HG02970 (cell line): ENCODE data around the gene ATXN8OS.
"Not testable (repeated sequence)": the region's sequence is repeated elsewhere in the genome, so short reads cannot be mapped to it uniquely, and the experiment has no call there.

Experiments
- ATAC-seq: cut with Tn5 transposase; IDR thresholded peaks from one replicate; pipeline ENCODE4 v1.9.1; 2021; ENCODE audit warnings: mild to moderate bottlenecking, moderate library complexity, moderate number of reproducible peaks; ENCODE audit not compliant: unreplicated experiment, low FRiP score

The ATXN8OS gene

DNA sequence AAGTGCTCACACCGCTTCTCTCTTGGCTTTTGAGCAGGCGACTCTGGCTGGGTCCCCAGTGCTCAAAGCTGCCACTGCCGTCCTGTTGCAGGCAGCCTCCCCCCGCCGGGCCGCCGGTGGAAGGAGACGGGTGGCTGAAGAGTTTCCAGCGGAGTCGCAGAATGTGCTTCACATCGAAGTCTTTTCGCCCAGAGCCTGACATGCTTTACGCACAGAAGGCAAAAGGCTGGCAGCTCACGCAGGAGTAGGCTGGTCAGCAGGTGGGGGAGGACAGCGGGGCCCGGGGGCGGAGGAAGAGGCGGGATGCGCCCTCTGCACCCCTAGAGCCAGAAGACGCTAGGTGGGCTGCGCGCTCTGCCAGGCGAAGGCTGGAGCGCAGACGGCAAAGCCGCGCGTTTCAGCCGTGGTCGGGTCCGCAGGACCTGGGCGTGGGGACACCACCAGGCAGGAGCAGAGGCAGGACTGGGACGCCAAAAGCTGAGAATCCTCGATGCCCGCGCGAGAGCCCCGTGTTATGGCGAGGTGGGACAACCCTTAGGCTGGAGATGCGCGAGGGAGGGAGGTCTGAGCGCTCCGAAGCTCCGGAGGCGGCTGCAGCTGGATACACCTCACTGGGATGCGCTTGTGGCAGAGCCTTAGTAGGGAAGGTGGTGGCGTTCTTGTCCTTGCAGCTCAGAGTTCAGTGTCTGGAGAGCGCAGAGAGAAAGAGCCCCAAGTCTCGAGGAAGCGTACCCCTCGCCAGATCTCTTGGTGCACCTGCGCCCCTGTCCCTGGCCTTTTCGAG is at the start of gene ATXN8OS:
Gene ATXN8OS (plus strand): TSS at position 329 of the 784 bp plus-strand sequence.
- ATAC-seq = no peak

DNA sequence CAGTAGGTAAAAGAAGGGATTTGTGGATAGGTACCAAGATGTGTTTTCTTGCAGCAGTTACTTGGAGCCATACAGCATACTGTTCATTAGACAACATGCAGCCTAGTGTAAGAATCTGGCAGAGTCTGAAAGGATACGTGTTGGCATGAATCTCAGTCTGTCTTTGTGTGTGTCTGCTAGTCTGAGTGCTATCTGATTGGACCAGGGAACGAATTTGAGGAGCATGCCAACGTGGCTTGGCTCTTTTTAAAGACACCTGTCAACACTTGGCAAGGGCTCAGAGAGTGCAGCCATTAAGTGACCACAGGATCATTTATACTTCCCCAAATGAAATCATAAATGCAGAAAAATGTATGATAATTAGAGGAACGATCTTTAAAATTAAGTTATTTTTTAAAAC is 27.6 kb upstream of the ATXN8OS start:
- no peak for ATAC-seq

- ATAC-seq = no peak
Observed at GRCh38 chr13:70087247-70087646, 20.4 kb upstream of the ATXN8OS start.

DNA sequence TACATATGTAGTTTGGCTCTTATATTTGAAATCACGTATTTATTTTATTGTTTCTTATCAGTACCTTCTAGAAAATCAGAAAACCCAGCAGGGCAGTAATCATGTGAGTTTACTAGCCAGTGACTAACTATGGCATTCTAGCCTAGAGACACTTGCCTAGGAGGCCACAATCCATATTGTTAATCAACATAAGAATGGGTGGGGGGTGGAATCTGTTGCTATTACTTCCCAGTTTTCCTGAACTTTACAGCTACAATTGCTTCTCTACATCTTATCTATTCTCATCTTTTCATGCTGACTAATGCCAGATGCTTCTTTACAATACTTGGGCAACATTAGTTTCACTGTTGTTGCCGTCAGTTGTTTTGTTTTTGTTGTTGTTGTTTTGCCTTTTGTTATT is 18.7 kb upstream of the ATXN8OS start:
- ATAC-seq = no peak

DNA sequence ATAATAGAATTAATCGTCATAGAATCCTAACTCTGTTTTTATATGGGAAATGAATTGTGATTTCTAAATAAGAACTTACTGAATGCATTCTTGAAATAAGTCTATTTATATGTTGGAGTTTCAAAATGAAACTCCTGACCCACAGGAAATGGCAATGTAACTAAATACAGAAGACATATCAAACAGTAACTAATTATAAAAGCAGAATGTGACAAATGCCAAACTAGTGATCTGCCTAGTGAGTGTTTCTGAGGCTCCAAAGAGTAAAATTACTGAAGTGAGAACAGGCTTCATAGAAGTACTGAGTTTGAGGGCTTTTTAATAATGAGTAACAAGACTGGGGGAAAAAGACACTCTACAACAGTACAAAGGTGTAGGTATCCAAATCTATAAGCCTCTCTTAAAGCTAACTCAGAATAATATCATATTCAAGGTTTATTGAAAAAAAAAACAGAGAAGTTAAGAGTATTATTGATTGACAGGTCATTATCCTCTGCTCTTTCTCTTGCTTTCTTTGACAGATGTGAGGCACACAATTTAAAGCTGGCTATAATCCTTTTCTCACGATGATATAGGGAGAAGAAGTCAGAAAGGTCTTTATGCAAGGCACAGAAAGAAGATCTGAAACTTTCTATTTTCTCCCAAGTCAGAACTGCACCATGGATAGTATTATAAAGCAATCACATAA is 17.4 kb upstream of the ATXN8OS start:
- peak; percentile 84 for ATAC-seq

GRCh38 chr13:70098669-70099068 is 9.0 kb upstream of the ATXN8OS start:
- ATAC-seq = no peak

GRCh38 chr13:70104481-70104880 is 3.1 kb upstream of the ATXN8OS start:
- no peak for ATAC-seq

DNA sequence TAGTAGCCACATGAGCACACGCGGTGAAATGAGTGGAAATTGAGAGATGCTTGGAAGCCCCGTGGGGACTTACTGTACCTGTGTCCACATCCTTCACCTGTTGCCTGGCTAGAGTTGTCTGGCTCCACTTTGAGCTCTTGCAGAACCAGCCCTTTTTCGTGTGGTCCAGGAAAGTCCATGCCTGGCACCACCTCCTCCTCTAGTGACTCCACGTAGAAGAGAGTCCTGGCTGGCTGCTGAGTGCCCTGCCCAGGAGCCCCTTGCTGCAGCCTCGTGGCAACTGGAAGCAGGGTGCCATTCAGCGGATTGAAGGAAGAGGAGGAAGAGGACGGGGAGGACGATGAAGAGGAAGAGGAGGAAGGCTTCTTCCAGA is 515 bp upstream of the ATXN8OS start:
- ATAC-seq = no peak

DNA sequence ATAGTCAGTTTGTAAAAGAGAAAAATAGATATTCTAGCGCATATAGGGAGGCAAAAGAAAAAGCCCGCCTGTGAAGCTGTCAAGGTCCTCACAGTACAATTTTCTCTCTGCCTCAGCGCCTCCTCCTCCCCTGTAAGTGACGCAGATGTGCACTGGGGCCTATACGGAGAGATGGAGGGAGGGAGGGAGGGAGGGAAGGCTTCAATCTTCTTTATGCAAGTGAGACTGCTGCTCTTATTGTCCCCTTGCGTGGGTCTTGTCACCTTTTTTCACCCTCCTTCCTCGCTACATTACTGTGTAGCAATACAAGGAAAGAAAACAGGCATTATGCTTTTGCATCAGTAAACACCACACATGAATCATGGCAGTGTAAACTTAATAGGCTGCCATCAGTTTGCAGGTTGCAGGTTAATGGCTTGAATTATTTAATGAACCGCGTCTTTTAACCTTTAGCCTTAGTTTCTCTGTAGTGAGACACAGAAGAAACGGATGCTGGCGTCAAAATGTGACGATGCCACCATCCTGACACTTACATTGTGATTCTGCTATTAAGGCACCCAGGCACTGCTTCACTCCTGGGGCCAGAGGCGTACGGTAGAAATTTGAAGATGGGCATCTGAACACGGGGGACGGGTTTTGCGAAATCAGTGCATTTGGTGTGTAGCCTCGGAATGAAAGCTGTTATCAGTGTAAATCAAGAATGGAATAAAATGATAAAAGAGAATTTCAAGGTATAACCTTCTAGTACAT is 905 bp downstream of the ATXN8OS start, which contains the start of gene KLHL1:
Gene KLHL1 (minus strand): TSS at position 97 of the 750 bp plus-strand sequence. CDS start 753 bp downstream, outside the sequence.
- ATAC-seq = no peak

- ATAC-seq = no peak
Observed at GRCh38 chr13:70117338-70117905, 9.8 kb downstream of the ATXN8OS start.

DNA sequence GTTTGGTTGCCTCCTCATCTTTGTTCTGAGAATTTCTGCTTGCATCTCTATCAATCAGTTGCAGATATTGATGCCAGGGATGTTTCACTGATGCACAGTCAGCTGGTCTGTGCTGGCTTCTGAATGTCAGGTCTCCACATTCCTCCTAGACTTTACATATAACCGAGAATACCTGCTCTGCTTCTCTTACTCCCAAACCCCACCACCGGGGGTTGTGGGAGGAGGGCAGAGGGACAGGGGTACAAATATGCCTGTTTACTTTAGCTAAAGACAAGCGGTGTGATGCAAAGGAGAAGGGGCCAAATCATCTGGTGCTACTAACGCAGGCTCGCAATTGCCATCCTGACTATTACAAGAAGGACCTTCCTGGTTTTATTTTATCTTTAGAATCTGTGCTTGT is 18.1 kb downstream of the ATXN8OS start:
- no peak for ATAC-seq

DNA sequence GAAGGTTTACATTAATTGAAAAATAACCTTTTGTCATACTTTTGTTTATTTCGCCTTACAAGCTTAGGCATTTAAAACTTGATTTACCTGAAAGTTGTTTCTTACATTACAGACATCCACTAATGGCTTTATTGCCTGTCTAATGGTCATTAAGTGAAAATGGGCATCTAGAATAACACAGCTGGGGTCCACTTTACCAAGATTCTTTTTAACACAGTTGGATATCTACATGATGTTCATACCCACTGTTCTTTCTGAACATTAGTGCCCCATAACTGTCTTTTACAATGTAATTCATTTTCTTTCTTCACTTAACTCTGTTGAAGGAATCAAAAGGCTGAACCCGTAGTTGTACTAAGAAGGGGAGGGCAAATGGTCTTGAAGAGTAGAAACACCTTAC is 20.5 kb downstream of the ATXN8OS start:
- no peak for ATAC-seq

GRCh38 chr13:70142658-70143057 is 35.0 kb downstream of the ATXN8OS start:
- not testable (repeated sequence) for ATAC-seq

- ATAC-seq = no peak
Observed at GRCh38 chr13:70162141-70162540, 54.5 kb downstream of the ATXN8OS start.

DNA sequence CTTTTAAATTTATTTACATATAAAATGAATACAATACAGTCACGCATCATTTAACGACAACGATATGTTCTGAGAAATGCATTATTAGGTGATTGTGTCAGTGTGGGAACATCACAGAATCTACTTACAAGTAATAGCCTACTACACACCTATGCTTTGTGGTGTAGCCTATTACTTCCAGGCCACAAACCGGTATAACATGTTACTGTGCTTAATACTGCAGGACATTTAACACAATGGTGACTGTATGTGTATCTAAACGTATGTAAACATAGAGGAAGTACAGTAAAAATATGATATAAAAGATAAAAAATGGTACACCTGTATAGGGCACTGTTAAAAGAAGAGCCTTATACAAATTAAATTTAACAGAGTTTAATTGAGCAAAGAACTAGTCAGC is 63.1 kb downstream of the ATXN8OS start:
- ATAC-seq = no peak

DNA sequence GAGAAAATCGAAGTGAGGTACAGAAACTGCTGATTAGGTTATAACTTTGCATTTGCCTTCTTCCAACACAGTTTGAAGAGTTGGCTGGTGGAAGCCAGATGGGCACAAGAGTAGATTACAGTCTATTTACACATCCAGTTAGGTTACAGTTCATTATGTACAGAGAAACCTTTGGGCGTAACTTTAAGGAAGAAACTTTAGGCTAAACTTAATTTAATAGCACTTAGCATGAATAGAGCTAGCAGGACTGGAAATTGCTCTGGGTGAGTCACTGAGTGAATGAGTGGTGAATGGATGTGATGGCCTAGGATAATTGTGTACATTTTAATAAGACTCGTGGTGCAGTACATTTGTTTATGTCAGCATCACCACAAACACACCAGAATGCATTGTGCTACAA is 63.5 kb downstream of the ATXN8OS start:
- no peak for ATAC-seq

DNA sequence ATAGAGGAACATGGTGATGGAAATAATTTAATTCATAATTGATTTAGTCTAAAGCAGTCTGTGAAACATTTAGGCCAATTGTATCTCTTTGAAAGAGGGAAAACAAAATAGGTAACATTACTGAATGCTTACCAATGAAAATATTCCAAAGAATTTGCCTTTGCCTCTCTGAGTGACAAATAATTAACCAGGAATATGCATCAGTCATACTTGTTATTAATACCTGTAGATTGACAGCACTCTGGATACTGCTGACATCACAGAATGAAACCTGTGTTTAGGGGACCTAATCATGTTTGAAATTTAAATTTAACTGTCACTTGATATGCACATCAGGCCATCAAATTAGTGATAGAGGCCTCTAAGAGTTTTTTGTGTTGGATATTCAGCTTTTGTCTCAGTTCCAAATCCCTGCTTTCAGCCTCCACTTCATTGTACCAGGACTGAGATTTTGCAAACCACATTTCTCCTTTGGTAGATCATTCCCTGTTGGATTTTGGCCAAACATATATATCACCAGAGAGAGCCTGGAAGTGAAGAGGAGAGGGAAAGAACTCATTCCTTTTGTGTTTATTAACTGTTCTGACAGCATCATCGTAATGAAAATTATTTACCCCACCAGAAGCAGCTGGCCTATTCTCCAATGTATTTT is 65.4 kb downstream of the ATXN8OS start:
- ATAC-seq = no peak

DNA sequence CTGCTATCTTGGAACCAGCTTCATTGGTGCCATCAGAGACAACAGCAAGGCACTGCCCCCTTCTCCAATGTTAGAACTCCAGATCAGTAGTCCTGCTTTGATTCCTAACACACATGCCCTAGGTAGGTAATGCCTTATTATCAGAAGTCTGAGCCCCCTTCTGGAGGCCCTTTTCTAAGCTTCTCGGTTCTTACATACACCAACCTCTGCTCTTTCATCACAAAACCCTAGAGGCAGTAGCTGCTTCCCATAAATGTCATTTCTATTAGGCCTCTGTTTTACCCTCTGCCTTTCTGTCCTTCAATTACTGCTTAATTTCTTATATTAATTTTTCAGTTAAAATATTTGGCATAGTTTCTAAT is 66.0 kb downstream of the ATXN8OS start:
- ATAC-seq = no peak

DNA sequence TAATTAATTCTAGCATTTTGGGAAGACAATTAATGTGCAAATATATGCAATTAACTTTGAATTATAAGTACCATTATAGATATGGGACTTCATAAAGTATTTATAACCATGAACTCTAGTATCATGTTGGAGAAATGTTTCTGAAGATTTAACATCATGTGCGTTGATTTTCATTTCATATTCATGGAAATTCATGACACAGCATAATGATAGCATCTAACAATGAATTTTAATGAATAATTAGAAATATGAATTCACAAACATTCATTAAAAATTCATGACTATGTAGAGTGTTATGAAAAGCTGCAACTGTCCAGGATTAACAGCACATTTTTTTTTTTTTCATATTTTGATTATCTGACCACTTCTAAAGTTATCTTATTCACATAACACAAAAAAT is 70.7 kb downstream of the ATXN8OS start:
- ATAC-seq = no peak
